Astrocyte of the cerebellum (primary cell): ENCODE data around the gene FMO1.
A peak's percentile ranks its signal among the peaks of the same experiment; 100 is the strongest.

ENCODE experiments used
- DNase-seq: peaks from one replicate; pipeline ENCODE4 v3.0.0-alpha.2; 2011; ENCODE audit warnings: low read depth
- H3K4me3 ChIP-seq: 2 replicates; pipeline ENCODE4 v1.5.1; 2011; ENCODE audit warnings: mild to moderate bottlenecking, low read depth, low read length, moderate library complexity
- in situ Hi-C: cut with HindIII; loops from 2 replicates; pipeline ENCODE4 v1.10.0; 2017; ENCODE audit warnings: low sequenced_read_pairs
- TF ChIP-seq, protein P1 (sequence below): IDR thresholded peaks from 2 replicates; pipeline ENCODE4 v1.5.1; 2012; ENCODE audit warnings: low read length, low read depth, moderate library complexity, mild to moderate bottlenecking; ENCODE audit errors: missing control alignments

FMO1 gene

DNA sequence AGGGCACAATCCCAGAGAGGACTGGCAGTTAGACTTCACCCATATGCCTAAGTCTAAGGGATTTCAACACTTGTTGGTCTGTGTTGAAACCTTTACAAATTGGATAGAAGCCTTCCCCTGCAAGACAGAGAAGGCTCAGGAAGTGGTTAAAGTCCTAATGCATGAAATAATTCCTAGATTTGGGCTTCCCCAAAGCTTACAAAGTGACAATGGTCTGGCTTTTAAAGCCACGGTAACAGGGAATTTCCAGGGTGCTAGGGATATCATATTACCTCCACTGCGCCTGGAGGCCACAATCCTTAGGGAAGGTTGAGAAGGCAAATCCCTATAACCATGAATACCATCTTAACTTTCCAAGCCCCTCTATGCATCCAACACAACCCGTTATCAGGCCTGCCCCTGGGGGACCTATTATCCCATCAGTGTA is 62.4 kb downstream of the FMO1 start:
- in situ Hi-C loops, result no loop called here
- TF ChIP-seq, protein P1, sequence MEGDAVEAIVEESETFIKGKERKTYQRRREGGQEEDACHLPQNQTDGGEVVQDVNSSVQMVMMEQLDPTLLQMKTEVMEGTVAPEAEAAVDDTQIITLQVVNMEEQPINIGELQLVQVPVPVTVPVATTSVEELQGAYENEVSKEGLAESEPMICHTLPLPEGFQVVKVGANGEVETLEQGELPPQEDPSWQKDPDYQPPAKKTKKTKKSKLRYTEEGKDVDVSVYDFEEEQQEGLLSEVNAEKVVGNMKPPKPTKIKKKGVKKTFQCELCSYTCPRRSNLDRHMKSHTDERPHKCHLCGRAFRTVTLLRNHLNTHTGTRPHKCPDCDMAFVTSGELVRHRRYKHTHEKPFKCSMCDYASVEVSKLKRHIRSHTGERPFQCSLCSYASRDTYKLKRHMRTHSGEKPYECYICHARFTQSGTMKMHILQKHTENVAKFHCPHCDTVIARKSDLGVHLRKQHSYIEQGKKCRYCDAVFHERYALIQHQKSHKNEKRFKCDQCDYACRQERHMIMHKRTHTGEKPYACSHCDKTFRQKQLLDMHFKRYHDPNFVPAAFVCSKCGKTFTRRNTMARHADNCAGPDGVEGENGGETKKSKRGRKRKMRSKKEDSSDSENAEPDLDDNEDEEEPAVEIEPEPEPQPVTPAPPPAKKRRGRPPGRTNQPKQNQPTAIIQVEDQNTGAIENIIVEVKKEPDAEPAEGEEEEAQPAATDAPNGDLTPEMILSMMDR, result no peak
- H3K4me3 ChIP-seq, result no peak overlapping the region
- no peak for DNase-seq

DNA sequence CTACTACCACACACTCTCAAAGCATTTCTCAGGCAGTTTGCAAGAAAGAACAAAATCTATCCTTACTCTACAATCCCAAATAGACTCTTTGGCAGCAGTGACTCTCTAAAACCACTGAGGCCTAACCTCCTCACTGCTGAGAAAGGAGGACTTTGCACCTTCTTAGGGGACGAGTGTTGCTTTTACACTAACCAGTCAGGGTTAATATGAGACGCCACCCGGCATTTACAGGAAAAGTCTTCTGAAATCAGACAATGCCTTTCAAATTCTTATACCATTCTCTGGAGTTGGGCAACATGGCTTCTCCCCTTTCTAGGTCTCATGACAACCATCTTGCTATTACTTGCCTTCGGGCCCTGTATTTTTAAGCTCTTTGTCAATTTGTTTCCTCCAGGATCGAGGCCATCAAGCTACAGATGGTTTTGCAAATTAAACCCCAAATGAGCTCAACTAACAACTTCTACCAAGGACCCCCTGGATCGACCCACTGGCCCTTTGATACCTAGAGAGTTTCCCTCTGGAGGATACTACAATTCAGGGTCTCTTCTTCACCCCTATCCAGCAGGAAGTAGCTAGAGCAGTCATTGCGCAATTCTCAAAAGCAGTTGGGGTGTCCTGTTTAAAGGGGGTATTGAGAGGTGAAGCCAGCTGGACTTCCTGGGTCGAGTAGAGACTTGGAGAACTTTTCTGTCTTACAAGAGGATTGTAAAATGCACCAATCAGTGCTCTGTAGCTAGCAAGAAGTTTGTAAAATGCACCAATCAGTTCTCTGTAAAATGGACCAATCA is 63.7 kb downstream of the FMO1 start:
- no peak for DNase-seq
- no peak overlapping the region for H3K4me3 ChIP-seq
- TF ChIP-seq, protein P1, result no peak
- in situ Hi-C loops, result no loop called here

DNA sequence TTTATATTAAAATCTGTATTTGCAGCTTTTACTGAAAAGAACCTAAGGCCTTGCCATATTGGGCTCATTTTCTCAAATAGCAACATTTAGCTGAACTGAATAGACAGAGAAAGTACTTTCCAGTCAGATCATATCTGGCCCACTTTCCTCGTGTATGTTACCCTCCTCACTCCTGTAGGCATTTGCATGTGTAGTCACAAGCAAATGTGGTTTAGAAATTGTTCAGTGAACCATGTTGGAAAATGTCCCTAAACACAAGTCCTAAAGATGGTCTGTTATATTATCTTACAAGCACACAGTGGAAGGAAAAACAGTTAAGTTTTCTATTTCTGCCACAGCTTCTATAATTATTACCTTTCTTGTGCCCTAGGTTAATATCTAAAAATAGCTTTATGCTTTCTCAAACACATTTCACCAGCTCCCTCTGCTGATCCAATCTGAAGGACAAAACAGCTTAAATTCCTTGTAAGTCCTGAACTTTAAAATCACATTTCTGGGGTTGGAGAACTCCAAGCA is 65.1 kb downstream of the FMO1 start:
- no peak overlapping the region for H3K4me3 ChIP-seq
- in situ Hi-C loops, result no loop called here
- DNase-seq, result no peak
- TF ChIP-seq, protein P1, result no peak

DNA sequence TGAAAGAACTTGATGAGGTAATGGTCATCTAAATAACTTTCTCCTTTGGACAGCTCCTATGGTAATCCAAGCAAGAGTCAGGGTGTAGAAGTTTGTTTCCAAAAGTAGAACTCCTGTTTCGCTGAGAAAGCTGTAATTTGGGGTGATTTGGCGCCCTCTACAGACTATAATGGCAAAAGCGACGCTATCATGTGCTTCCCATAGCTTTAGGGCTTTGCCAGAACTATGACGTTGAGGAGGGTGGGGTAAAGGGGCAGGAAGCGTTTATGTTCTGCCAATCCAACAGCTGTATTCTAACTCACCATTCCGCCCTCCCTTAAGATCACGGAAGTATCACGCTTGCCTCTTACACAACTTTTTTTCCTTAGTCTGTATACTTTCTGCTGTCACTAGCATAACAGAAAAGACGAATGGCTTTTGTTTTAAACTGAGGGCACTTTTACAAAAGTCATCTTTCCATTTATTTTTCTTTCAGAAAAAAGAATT is 65.6 kb downstream of the FMO1 start, which contains the start of gene FMO4:
Gene FMO4 (plus strand): TSS at position 349 of the 486 bp plus-strand sequence. CDS start 5,643 bp downstream, outside the sequence.
- peak; percentile 99 for DNase-seq
- TF ChIP-seq, protein P1, result peak; percentile 84
- in situ Hi-C loops, result no loop called here
- peak within 1 kb of the TSS; percentile 29 for H3K4me3 ChIP-seq

DNA sequence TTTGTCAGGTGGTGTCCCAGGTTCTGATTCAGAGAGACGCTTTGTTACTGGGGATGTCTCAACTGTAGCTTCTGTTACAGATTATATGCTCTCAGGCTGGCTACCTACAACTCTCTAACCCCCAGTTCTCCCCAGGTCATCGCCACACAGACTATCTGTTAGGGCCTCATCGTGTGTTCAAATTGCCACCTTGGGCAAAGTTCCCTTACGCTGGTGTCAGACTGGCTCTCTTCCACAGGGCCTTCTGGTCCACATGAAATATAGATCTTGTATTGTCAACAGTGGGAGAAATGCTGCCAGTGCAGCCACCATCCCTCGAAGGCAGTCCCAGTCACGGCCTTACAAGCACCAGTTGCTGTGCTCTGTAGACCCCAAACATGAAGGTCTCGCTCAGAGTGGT is 81.0 kb downstream of the FMO1 start:
- in situ Hi-C loops, result no loop called here
- no peak for DNase-seq
- H3K4me3 ChIP-seq, result no peak overlapping the region
- TF ChIP-seq, protein P1, result no peak

DNA sequence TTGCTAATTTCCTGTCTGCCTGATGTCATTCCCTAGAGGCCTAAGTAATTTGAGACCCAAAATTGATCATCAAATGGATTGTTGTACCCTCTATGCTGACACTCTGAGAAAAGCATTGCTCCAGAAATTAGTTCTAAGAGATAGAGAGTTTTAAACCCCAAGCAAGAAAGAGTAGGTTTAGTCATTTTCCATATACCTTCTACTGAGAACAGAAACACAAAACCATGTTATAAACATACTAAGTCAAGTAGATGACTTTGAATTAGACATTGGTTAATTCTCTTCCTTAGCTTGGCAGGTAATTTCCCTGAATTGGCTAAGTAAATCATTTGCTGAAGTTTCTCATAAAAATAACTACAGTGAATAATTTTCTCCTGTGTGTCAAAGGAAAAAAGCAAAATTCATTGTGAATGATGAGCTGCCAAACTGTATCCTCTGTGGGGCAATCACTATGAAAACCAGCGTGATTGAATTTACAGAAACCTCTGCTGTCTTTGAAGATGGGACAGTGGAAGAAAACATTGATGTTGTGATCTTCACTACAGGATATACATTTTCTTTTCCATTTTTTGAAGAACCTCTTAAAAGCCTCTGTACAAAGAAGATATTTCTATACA is 85.8 kb downstream of the FMO1 start:
- H3K4me3 ChIP-seq, result no peak overlapping the region
- in situ Hi-C loops, result no loop called here
- TF ChIP-seq, protein P1, result no peak
- no peak for DNase-seq
